Right renal cortex interstitium (tissue), 3 donors: Measurements from ENCODE around the gene AMT. TPM values are rescaled to one million over a fixed set of nuclear protein-coding genes. Genes with fewer than 3 reads are reported as not detected.

Source experiments
- DNase-seq, 3 donors: peaks; one replicate each; pipeline ENCODE4 v3.0.0-alpha.2; 2013; ENCODE audit warnings: low read depth in 3 of 3, low spot score in 2 of 3
- polyA plus RNA-seq, 3 donors: library from polyadenylated mRNA; unstranded; fragments of 120-200 nt; gene quantifications; one replicate each; pipeline ENCODE4 v1.2.1, GENCODE V29; 2013; ENCODE audit not compliant: insufficient read length in 3 of 3

AMT gene
- 10 to 100 TPM; 34.1 to 46.1 (median 39.2) TPM for polyA plus RNA-seq

GRCh38 chr3:49422379-49423248, at the start of gene AMT:
AMT (minus strand) TSS chr3:49422473; CDS start chr3:49422450, 23 bp downstream.
- peak in 1 of 3 donors; percentile 64 for DNase-seq

GRCh38 chr3:49470714-49471420, 48.6 kb upstream of the AMT start:
- DNase-seq: no peak

- peak; percentile 85 to 95 (median 88) for DNase-seq
Observed at GRCh38 chr3:49469936-49470713, 47.9 kb upstream of the AMT start, which contains the start of gene DAG1. DAG1 (plus strand) TSS chr3:49470267; CDS start chr3:49510535, 40,268 bp downstream.

- DNase-seq: peak in 2 of 3 donors; percentile 68 to 76
Observed at GRCh38 chr3:49469037-49469935, 47.0 kb upstream of the AMT start.

GRCh38 chr3:49466085-49466484, 43.8 kb upstream of the AMT start:
- DNase-seq: no peak

- no peak for DNase-seq
Observed at GRCh38 chr3:49465270-49466034, 43.2 kb upstream of the AMT start.

GRCh38 chr3:49462222-49462621, 39.9 kb upstream of the AMT start:
- DNase-seq: no peak

- no peak for DNase-seq
Observed at GRCh38 chr3:49461443-49462171, 39.3 kb upstream of the AMT start.

- DNase-seq: no peak
Observed at GRCh38 chr3:49460956-49461355, 38.7 kb upstream of the AMT start.

GRCh38 chr3:49460188-49460890, 38.1 kb upstream of the AMT start:
- no peak for DNase-seq

GRCh38 chr3:49456466-49456865, 34.2 kb upstream of the AMT start:
- DNase-seq: no peak

GRCh38 chr3:49454898-49455681, 32.8 kb upstream of the AMT start:
- no peak for DNase-seq

- DNase-seq: no peak
Observed at GRCh38 chr3:49454458-49454857, 32.2 kb upstream of the AMT start.

GRCh38 chr3:49453621-49454020, 31.3 kb upstream of the AMT start:
- no peak for DNase-seq

- no peak for DNase-seq
Observed at GRCh38 chr3:49445391-49445790, 23.1 kb upstream of the AMT start.

- DNase-seq: no peak
Observed at GRCh38 chr3:49434731-49435130, 12.5 kb upstream of the AMT start.

- no peak for DNase-seq
Observed at GRCh38 chr3:49428752-49429080, 6.4 kb upstream of the AMT start.
